Vagina (tissue), 2 donors: Measurements from ENCODE around the gene SULT4A1. TPM values are rescaled to one million over a fixed set of nuclear protein-coding genes. Genes with fewer than 3 reads are reported as not detected.
"Not testable (repeated sequence)": the region's sequence is repeated elsewhere in the genome, so short reads cannot be mapped to it uniquely, and the experiment has no call there.

ENCODE experiments used
- DNase-seq, 2 donors: peaks; one replicate each; pipeline ENCODE4 v3.0.0-alpha.2; 2017; ENCODE audit errors: extremely low spot score in 2 of 2
- H3K27ac ChIP-seq: fragments of 200-600 bp; sonication (generic); one replicate; pipeline ENCODE4 v1.5.1; 2019
- H3K27me3 ChIP-seq: fragments of 200-600 bp; sonication (generic); one replicate; pipeline ENCODE4 v1.5.1; 2019
- H3K36me3 ChIP-seq, 2 donors: fragments of 200-600 bp; sonication (generic); one replicate each; pipeline ENCODE4 v1.5.1; 2017 to 2019
- H3K4me1 ChIP-seq: fragments of 200-600 bp; sonication (generic); one replicate; pipeline ENCODE4 v1.5.1; 2019
- H3K4me3 ChIP-seq, 2 donors: fragments of 200-600 bp; sonication (generic); 1 replicate in 1 of 2; 2 replicates in 1 of 2; pipeline ENCODE4 v1.5.1; 2016 to 2019
- H3K9me3 ChIP-seq: fragments of 200-600 bp; sonication (generic); one replicate; pipeline ENCODE4 v1.5.1; 2019
- POLR2A ChIP-seq, 2 donors: fragments of 450-650 bp; IDR thresholded peaks; one replicate each; pipeline ENCODE4 v1.6.1; 2017; ENCODE audit warnings: antibody characterized with exemption in 2 of 2, mild to moderate bottlenecking in 2 of 2, moderate library complexity in 2 of 2
- POLR2AphosphoS5 ChIP-seq, 2 donors: sonication (generic); formaldehyde crosslinking; IDR thresholded peaks; one replicate each; pipeline ENCODE4 v1.9.0; 2017; ENCODE audit warnings: antibody characterized with exemption in 2 of 2, mild to moderate bottlenecking in 2 of 2, low read depth in 1 of 2; ENCODE audit not compliant: insufficient read depth in 1 of 2
- intact Hi-C: fragments of 100-400 bp; cut with DNase I; formaldehyde crosslinking; loops from one replicate; pipeline ENCODE4 v1.15.1; 2023
- total RNA-seq: library from RNA; depleted of rRNA; stranded (reverse); fragments of >200 nt; gene quantifications from one replicate; pipeline ENCODE4 v1.2.3, GENCODE V29; 2016
- TF ChIP-seq, protein P1 (sequence below), 3 experiments: fragments of 450-650 bp in 2 of 3; fragments of 200-600 bp in 1 of 3; sonication (generic) in 1 of 3; IDR thresholded peaks; one replicate each; pipeline ENCODE4 v1.5.1; 2017 to 2019; ENCODE audit warnings: antibody characterized with exemption in 3 of 3, mild to moderate bottlenecking in 2 of 3, moderate library complexity in 2 of 3

Gene SULT4A1, protein sequence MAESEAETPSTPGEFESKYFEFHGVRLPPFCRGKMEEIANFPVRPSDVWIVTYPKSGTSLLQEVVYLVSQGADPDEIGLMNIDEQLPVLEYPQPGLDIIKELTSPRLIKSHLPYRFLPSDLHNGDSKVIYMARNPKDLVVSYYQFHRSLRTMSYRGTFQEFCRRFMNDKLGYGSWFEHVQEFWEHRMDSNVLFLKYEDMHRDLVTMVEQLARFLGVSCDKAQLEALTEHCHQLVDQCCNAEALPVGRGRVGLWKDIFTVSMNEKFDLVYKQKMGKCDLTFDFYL
- 3.2 TPM for total RNA-seq

DNA sequence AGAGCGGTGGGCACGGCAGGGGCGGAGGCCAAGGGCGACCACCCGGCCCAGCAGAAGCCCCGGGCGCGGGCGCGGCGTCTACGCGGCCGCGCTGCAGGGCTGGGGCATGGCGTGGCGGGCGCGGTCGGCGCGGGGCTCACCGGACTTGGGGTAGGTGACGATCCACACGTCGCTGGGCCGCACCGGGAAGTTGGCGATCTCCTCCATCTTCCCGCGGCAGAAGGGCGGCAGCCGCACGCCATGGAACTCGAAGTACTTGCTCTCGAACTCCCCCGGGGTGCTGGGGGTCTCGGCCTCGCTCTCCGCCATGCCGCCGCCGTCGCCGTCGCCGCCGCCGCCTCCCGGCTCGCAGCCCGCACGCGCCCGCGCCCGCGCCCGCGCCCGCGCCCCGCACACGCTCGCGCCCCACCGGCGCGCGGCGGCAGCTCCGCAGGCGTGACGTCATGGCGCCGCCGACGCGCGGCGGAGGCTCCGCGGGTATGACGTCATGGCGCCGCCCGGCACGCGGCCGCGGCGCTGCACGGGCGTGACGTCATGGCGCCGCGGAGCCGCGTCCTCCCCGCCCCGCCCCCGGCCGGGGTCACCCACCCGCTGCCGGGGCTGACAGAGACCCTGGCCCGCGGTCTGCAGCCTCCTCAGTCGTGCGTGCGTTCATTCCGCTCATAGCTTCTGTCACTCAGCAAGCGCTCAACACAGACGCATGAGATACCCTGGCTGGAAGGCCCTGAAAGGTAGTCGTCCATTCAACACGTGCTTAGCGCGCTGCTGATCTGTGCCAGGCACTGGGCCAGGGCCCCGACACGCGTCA lies at the start of gene SULT4A1:
TSS of gene SULT4A1 (minus strand) at position 440 of the 808 bp plus-strand sequence. CDS start at position 309, 131 bp downstream.
- H3K9me3 ChIP-seq, result no peaks in the 10 kb centered on the region
- peaks cover 9% of the 10 kb centered on the region for H3K27me3 ChIP-seq
- no peak within 1 kb of the TSS for H3K27ac ChIP-seq
- no peaks in the 10 kb centered on the region for H3K36me3 ChIP-seq
- TF ChIP-seq POLR2AphosphoS5 (IDR thresholded peaks at IDR 0.05; ENCODE audit: insufficient read depth in 1 of 2, low read depth in 1 of 2) (no peak), POLR2A (IDR thresholded peaks at IDR 0.05) (no peak)
- H3K4me3 ChIP-seq, result no peak within 1 kb of the TSS
- no peaks in the 10 kb centered on the region for H3K4me1 ChIP-seq
- DNase-seq, result no peak
- intact Hi-C loops, result no loop called here

DNA sequence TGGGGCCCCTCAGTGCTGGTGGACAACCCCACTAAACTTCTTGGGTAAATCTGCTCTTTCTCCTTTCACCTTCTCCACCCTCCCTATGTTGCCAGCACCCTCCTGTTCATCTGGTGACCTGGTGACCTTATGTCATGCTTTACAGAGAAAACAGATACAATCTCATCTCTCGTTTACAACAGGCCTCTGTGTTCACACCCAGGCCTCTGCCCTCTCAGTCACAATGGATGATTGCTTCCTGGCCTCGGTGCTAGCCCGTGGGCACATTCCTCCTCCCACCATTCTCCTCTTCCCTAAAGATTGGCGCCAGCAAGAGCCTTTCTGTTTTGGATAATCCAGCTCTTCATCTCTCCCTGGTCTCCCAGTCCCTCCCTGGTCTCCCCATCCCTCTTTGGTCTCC lies 49.0 kb upstream of the SULT4A1 start:
- TF ChIP-seq POLR2AphosphoS5 (IDR thresholded peaks at IDR 0.05; ENCODE audit: insufficient read depth in 1 of 2, low read depth in 1 of 2) (no peak), POLR2A (IDR thresholded peaks at IDR 0.05) (no peak)
- TF ChIP-seq, protein P1, sequence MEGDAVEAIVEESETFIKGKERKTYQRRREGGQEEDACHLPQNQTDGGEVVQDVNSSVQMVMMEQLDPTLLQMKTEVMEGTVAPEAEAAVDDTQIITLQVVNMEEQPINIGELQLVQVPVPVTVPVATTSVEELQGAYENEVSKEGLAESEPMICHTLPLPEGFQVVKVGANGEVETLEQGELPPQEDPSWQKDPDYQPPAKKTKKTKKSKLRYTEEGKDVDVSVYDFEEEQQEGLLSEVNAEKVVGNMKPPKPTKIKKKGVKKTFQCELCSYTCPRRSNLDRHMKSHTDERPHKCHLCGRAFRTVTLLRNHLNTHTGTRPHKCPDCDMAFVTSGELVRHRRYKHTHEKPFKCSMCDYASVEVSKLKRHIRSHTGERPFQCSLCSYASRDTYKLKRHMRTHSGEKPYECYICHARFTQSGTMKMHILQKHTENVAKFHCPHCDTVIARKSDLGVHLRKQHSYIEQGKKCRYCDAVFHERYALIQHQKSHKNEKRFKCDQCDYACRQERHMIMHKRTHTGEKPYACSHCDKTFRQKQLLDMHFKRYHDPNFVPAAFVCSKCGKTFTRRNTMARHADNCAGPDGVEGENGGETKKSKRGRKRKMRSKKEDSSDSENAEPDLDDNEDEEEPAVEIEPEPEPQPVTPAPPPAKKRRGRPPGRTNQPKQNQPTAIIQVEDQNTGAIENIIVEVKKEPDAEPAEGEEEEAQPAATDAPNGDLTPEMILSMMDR (IDR thresholded peaks at IDR 0.05), result no peak
- Histone ChIP-seq H3K27ac (no peak overlapping the region), H3K4me1 (no peaks in the 10 kb centered on the region), H3K9me3 (no peaks in the 10 kb centered on the region), H3K4me3 (no peak overlapping the region), H3K27me3 (no peaks in the 10 kb centered on the region), H3K36me3 (no peaks in the 10 kb centered on the region)
- intact Hi-C loops, result no loop called here
- DNase-seq, result no peak

DNA sequence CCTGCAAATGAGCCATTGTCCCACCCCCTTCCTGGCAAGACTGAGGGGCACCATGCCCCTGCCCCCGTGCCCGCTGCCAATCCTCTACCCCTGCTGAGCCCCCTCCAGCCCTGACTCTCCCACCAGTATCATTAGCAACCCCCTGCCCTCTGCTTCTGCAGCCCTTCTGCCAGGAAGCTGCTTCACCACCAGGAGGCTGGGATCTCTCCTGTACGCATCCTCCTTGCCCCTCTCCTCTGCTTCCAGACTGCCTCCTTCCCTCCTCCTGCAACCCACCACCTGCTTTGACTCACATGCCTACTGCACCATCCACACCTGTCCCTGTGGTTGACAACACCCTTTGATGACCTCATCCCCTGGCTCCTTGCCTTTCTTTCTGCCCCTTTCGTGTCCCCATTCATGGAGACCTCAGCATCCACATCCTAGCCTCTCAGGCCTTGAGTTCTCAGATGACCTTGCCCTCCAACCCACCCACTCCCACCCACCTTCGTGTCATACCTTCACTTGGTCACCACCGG lies 47.9 kb upstream of the SULT4A1 start:
- H3K36me3 ChIP-seq, result no peaks in the 10 kb centered on the region
- no peak overlapping the region for H3K27ac ChIP-seq
- intact Hi-C loops, result no loop called here
- no peaks in the 10 kb centered on the region for H3K9me3 ChIP-seq
- no peaks in the 10 kb centered on the region for H3K27me3 ChIP-seq
- DNase-seq, result no peak
- TF ChIP-seq, protein P1 (IDR thresholded peaks at IDR 0.05), result no peak
- TF ChIP-seq POLR2AphosphoS5 (IDR thresholded peaks at IDR 0.05; ENCODE audit: insufficient read depth in 1 of 2, low read depth in 1 of 2) (no peak), POLR2A (IDR thresholded peaks at IDR 0.05) (no peak)
- no peak overlapping the region for H3K4me3 ChIP-seq
- no peaks in the 10 kb centered on the region for H3K4me1 ChIP-seq

DNA sequence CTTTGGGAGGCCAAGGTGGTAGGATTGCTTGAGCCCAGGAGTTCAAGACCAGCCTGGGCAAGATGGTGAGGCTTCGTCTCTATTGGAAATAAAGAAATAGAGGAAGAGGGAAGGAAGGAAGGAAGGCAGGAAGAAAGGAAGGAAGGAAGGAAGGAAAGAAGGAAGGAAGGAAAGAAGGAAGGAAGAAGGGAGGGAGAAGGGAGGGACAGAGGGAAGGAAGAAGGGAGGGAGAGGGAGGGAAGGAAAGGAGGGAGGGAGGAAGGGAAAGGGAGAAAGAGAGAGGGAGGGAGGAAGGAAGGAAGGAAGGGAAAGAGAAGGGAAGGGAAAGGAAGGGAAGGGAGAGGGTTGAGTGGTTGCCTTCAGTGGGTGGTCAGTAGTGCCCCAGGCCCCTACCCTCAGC lies 47.4 kb upstream of the SULT4A1 start:
- no peak overlapping the region for H3K27ac ChIP-seq

DNA sequence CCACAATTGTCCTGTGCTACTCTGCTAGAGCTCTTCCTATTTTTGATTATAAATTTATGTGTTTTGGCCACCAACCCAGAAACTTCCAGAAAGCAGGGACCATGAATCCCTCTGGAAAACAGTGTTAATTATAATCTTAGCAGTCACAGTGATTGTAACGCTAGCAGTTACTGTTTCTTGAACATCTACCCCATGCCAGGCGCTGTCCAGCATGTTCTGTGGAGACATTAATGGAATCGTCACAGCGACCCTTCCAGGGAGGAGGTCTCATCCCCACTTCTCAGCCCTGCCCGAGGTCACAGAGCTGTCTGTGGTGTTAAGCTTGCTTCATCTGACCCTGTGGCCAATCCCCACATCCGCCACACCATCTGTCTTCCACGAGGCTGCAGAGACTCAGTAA lies 43.4 kb upstream of the SULT4A1 start:
- Histone ChIP-seq H3K9me3 (no peaks in the 10 kb centered on the region), H3K4me1 (no peaks in the 10 kb centered on the region), H3K27ac (no peak overlapping the region), H3K36me3 (no peaks in the 10 kb centered on the region), H3K4me3 (no peak overlapping the region), H3K27me3 (no peaks in the 10 kb centered on the region)
- DNase-seq, result no peak
- TF ChIP-seq, protein P1 (IDR thresholded peaks at IDR 0.05), result no peak
- intact Hi-C loops, result no loop called here

More for the DNA sequence above, 47.4 kb upstream of the SULT4A1 start:
- TF ChIP-seq POLR2A (IDR thresholded peaks at IDR 0.05), result no peak
- TF ChIP-seq, protein P1 (IDR thresholded peaks at IDR 0.05), result no peak
- Histone ChIP-seq H3K9me3 (no peaks in the 10 kb centered on the region), H3K4me3 (no peak overlapping the region), H3K4me1 (no peaks in the 10 kb centered on the region), H3K36me3 (no peaks in the 10 kb centered on the region), H3K27me3 (no peaks in the 10 kb centered on the region)
- intact Hi-C loops, result no loop called here
- DNase-seq, result no peak

DNA sequence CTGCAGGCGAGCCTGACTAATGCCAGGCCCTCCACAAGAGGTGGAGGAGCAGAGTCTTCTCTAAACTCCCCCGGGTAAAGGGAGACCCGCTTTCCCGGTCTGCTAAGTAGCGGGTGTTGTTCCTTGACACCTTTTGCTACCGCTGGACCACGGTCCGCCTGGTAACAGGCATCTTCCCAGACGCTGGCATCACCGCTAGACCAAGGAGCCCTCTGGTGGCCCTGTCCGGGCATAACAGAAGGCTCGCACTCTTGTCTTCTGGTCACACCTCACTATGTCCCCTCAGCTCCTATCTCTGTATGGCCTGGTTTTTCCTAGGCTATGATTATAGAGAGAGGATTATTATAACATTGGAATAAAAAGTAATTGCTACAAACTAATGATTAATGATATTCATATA lies 42.1 kb upstream of the SULT4A1 start:
- DNase-seq, H3K4me3 ChIP-seq, intact Hi-C loops, H3K27me3 ChIP-seq, H3K4me1 ChIP-seq, H3K9me3 ChIP-seq, H3K36me3 ChIP-seq, H3K27ac ChIP-seq: not testable (repeated sequence)

DNA sequence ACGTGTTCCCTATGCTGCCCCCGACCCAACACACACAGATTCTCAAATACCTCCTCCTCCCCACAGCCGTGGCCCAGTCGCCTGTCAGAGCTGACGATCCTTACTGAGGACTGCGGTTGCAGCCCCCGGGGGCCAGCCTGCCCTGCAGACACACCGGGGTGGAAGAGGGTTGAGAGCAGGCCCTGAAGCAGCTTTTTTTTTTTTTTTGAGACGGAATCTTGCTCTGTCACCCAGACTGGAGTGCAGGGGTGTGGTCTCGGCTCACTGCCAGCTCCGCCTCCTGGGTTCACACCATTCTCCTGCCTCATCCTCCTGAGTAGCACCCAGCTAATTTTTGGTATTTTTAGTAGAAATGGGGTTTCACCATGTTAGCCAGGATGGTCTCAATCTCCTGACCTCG lies 40.7 kb upstream of the SULT4A1 start:
- intact Hi-C loops, H3K27ac ChIP-seq, H3K4me1 ChIP-seq, H3K9me3 ChIP-seq, H3K4me3 ChIP-seq, H3K36me3 ChIP-seq, H3K27me3 ChIP-seq, DNase-seq: not testable (repeated sequence)
